Panc1 (cell line): ENCODE results near the gene LRBA. TPM values are rescaled to one million over a fixed set of nuclear protein-coding genes. Genes with fewer than 3 reads are reported as not detected.

ENCODE experiments used
- ATAC-seq: fragments of 200-7000 bp; cut with Tn5 transposase; 2 replicates; pipeline ENCODE4 v1.9.1; 2020; ENCODE audit warnings: mild to moderate bottlenecking, moderate library complexity
- BruUV-seq: library from RNA; stranded (reverse); fragments of 400-500 nt; replicated peaks from 2 replicates; lab custom pipeline; 2021; lab: Mats Ljungman, UMichigan
- CTCF ChIA-PET: fragments of 300-600 bp; sonication (Branson Sonifier 250); formaldehyde crosslinking; loops from one replicate; lab custom pipeline; 2022; ENCODE audit warnings: antibody characterized with exemption; lab: Charles Lee
- POLR2A ChIA-PET: fragments of 300-600 bp; sonication (Branson Sonifier 250); formaldehyde crosslinking; loops from one replicate; lab custom pipeline; 2022; ENCODE audit warnings: antibody characterized with exemption; lab: Charles Lee
- DNase-seq: peaks from one replicate; pipeline ENCODE4 v3.0.0-alpha.2; 2010; ENCODE audit warnings: low read depth, low spot score
- H3K27ac ChIP-seq: 2 replicates; pipeline ENCODE4 v1.5.1; 2011; ENCODE audit warnings: mild to moderate bottlenecking, low read length, inconsistent platforms
- H3K27me3 ChIP-seq: fragments of 200-500 bp; sonication (Bioruptor generic); 2 replicates; pipeline ENCODE4 v1.6.0; 2014; ENCODE audit warnings: low read length, inconsistent platforms; ENCODE audit not compliant: control insufficient read depth, insufficient read depth
- H3K36me3 ChIP-seq: fragments of 200-500 bp; sonication (Bioruptor generic); 2 replicates; pipeline ENCODE4 v1.5.1; 2014; ENCODE audit warnings: inconsistent platforms, mild to moderate bottlenecking, low read length, moderate library complexity; ENCODE audit not compliant: control insufficient read depth, insufficient read depth
- H3K4me1 ChIP-seq: 2 replicates; pipeline ENCODE4 v1.5.1; 2011; ENCODE audit warnings: inconsistent platforms, mild to moderate bottlenecking, low read length, moderate library complexity; ENCODE audit not compliant: control insufficient read depth, insufficient read depth
- H3K4me3 ChIP-seq, 2 experiments: 2 replicates each; pipeline ENCODE4 v1.5.1; 2011 to 2012; ENCODE audit warnings: low read depth in 2 of 2, low read length in 2 of 2, mild to moderate bottlenecking in 2 of 2, inconsistent platforms in 1 of 2, moderate library complexity in 1 of 2
- H3K9me3 ChIP-seq: fragments of 200-500 bp; sonication (Bioruptor generic); 2 replicates; pipeline ENCODE4 v1.5.1; 2014; ENCODE audit warnings: low read depth, mild to moderate bottlenecking, inconsistent platforms, low read length, moderate library complexity; ENCODE audit not compliant: control insufficient read depth, insufficient read depth
- POLR2AphosphoS5 ChIP-seq: IDR thresholded peaks from 2 replicates; pipeline ENCODE4 v1.6.1; 2012; ENCODE audit warnings: mild to moderate bottlenecking, low read depth, low read length, moderate library complexity
- REST ChIP-seq, 2 experiments: IDR thresholded peaks; 2 replicates each; pipeline ENCODE4 v1.6.1; 2011 to 2012; ENCODE audit warnings: low read depth in 2 of 2, control low read depth in 1 of 2, low read length in 1 of 2, mild to moderate bottlenecking in 1 of 2, moderate library complexity in 1 of 2; ENCODE audit not compliant: insufficient read depth in 1 of 2
- SIN3A ChIP-seq: IDR thresholded peaks from 2 replicates; pipeline ENCODE4 v1.6.1; 2012; ENCODE audit warnings: low read depth, mild to moderate bottlenecking, low read length, moderate library complexity, borderline replicate concordance; ENCODE audit not compliant: insufficient read depth
- TCF7L2 ChIP-seq: IDR thresholded peaks from 2 replicates; pipeline ENCODE4 v1.6.1; 2011; ENCODE audit warnings: mild to moderate bottlenecking, low read depth, low read length, inconsistent platforms
- in situ Hi-C: cut with HindIII; loops from 2 replicates; pipeline ENCODE4 v1.10.0; 2016; ENCODE audit warnings: low sequenced_read_pairs, low pct_unique_long_range_greater_than_20kb
- intact Hi-C: fragments of 100-400 bp; cut with micrococcal nuclease; formaldehyde crosslinking; loops from one replicate; pipeline ENCODE4 v1.10.0; 2022; ENCODE audit not compliant: unreplicated experiment
- total RNA-seq: library from RNA; stranded (reverse); gene quantifications from one replicate; pipeline ENCODE4 v1.2.1, GENCODE V29; 2021; ENCODE audit not compliant: unreplicated experiment
- TF ChIP-seq, protein P1 (sequence below): fragments of 450-650 bp; IDR thresholded peaks from 2 replicates; pipeline ENCODE4 v1.5.1; 2017; ENCODE audit warnings: mild to moderate bottlenecking

The LRBA gene
- total RNA-seq, 1 experiment from 2014 or later, result 26.4 TPM

GRCh38 chr4:150280081-150280895 is 734.8 kb downstream of the LRBA start:
- ATAC-seq (no peak), DNase-seq (no peak)
- no peak overlapping the region for H3K27ac ChIP-seq
- no peaks in the 10 kb centered on the region for H3K27me3 ChIP-seq
- no peaks in the 10 kb centered on the region for H3K36me3 ChIP-seq
- H3K4me3 ChIP-seq, result no peak overlapping the region
- H3K9me3 ChIP-seq, result no peaks in the 10 kb centered on the region
- H3K4me1 ChIP-seq, result no peaks in the 10 kb centered on the region
- intact Hi-C loops (no loop called here), in situ Hi-C loops (no loop called here)
- TF ChIP-seq REST (IDR thresholded peaks at IDR 0.05; ENCODE audit: insufficient read depth in 1 of 2, low read depth in 2 of 2, low read length in 1 of 2), result no peak
- TF ChIP-seq POLR2AphosphoS5, result no peak
- TF ChIP-seq TCF7L2, result no peak
- TF ChIP-seq SIN3A, result no peak
- ChIA-PET POLR2A (no interaction called here), CTCF (no interaction called here)
- BruUV-seq, result no TSS peak

GRCh38 chr4:150278206-150278605 is 736.9 kb downstream of the LRBA start:
- H3K4me1 ChIP-seq, result no peaks in the 10 kb centered on the region
- ATAC-seq (no peak), DNase-seq (no peak)
- no peaks in the 10 kb centered on the region for H3K9me3 ChIP-seq
- no peak overlapping the region for H3K4me3 ChIP-seq
- no TSS peak for BruUV-seq
- no peaks in the 10 kb centered on the region for H3K36me3 ChIP-seq
- H3K27ac ChIP-seq, result no peak overlapping the region
- no peaks in the 10 kb centered on the region for H3K27me3 ChIP-seq
- intact Hi-C loops, result no loop called here
- TF ChIP-seq REST (IDR thresholded peaks at IDR 0.05; ENCODE audit: insufficient read depth in 1 of 2, low read depth in 2 of 2, low read length in 1 of 2) (no peak), POLR2AphosphoS5 (no peak), TCF7L2 (no peak), SIN3A (no peak)
- TF ChIP-seq, protein P1, sequence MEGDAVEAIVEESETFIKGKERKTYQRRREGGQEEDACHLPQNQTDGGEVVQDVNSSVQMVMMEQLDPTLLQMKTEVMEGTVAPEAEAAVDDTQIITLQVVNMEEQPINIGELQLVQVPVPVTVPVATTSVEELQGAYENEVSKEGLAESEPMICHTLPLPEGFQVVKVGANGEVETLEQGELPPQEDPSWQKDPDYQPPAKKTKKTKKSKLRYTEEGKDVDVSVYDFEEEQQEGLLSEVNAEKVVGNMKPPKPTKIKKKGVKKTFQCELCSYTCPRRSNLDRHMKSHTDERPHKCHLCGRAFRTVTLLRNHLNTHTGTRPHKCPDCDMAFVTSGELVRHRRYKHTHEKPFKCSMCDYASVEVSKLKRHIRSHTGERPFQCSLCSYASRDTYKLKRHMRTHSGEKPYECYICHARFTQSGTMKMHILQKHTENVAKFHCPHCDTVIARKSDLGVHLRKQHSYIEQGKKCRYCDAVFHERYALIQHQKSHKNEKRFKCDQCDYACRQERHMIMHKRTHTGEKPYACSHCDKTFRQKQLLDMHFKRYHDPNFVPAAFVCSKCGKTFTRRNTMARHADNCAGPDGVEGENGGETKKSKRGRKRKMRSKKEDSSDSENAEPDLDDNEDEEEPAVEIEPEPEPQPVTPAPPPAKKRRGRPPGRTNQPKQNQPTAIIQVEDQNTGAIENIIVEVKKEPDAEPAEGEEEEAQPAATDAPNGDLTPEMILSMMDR, result no peak
- POLR2A ChIA-PET, result interaction anchor here (0.6 kb wide), 1 partner anchor 461 kb away, joined by 5 read pairs; no protein-coding TSS in a partner anchor
- in situ Hi-C loops, result no loop called here
- CTCF ChIA-PET, result no interaction called here
